Fibroblast of lung (primary cell): ENCODE results near the gene DHDH. TPM values are rescaled to one million over a fixed set of nuclear protein-coding genes. Genes with fewer than 3 reads are reported as not detected.

Experiments
- DNase-seq, 2 donors: peaks; one replicate each; pipeline versions ENCODE4 v3.0.0 to v3.0.0-alpha.2; 2010; ENCODE audit warnings: low read depth in 2 of 2
- H2AFZ ChIP-seq: 2 replicates; pipeline ENCODE4 v1.5.1; 2012; ENCODE audit warnings: low read length, control low read depth, inconsistent platforms
- H3K27ac ChIP-seq: 2 replicates; pipeline ENCODE4 v1.5.1; 2011; ENCODE audit warnings: low read length, control low read depth; ENCODE audit not compliant: insufficient read depth
- H3K27me3 ChIP-seq: 2 replicates; pipeline ENCODE4 v1.5.1; 2011; ENCODE audit warnings: mild to moderate bottlenecking, low read length; ENCODE audit not compliant: control insufficient read depth, insufficient read depth
- H3K36me3 ChIP-seq: 2 replicates; pipeline ENCODE4 v1.5.1; 2011; ENCODE audit warnings: low read length; ENCODE audit not compliant: control insufficient read depth, insufficient read depth
- H3K4me1 ChIP-seq: 2 replicates; pipeline ENCODE4 v1.5.1; 2011; ENCODE audit warnings: low read length; ENCODE audit not compliant: control insufficient read depth, insufficient read depth; ENCODE audit errors: extremely low read depth
- H3K4me2 ChIP-seq: 2 replicates; pipeline ENCODE4 v1.5.1; 2011; ENCODE audit warnings: low read length, control low read depth; ENCODE audit not compliant: insufficient read depth; ENCODE audit errors: extremely low read depth
- H3K4me3 ChIP-seq, 4 experiments: fragments of 200-600 bp in 1 of 4; sonication (generic) in 1 of 4; replicated peaks in 1 of 4; 2 replicates each; pipeline ENCODE4 v1.5.1; 2011 to 2016; ENCODE audit warnings: low read length in 4 of 4, low read depth in 3 of 4, mild to moderate bottlenecking in 3 of 4, control low read depth in 2 of 4, inconsistent platforms in 1 of 4, mixed read lengths in 1 of 4; ENCODE audit not compliant: insufficient read depth in 1 of 4; ENCODE audit errors: control extremely low read depth in 1 of 4
- H3K79me2 ChIP-seq: 2 replicates; pipeline ENCODE4 v1.5.1; 2012; ENCODE audit warnings: mild to moderate bottlenecking, low read length, inconsistent platforms; ENCODE audit not compliant: control insufficient read depth, insufficient read depth
- H3K9ac ChIP-seq: 2 replicates; pipeline ENCODE4 v1.5.1; 2011; ENCODE audit warnings: mild to moderate bottlenecking, low read length, control low read depth; ENCODE audit not compliant: insufficient read depth
- H3K9me3 ChIP-seq: 2 replicates; pipeline ENCODE4 v1.5.1; 2012; ENCODE audit warnings: low read depth, low read length; ENCODE audit not compliant: control insufficient read depth, insufficient read depth
- H4K20me1 ChIP-seq: 2 replicates; pipeline ENCODE4 v1.5.1; 2011; ENCODE audit warnings: low read length; ENCODE audit not compliant: control insufficient read depth, insufficient read depth; ENCODE audit errors: extremely low read depth
- EZH2 ChIP-seq: IDR thresholded peaks from 2 replicates; pipeline ENCODE4 v1.5.1; 2012; ENCODE audit warnings: low read length, control low read depth, mild to moderate bottlenecking; ENCODE audit errors: missing control alignments
- polyA plus RNA-seq, 2 donors: library from polyadenylated mRNA; depleted of rRNA in 1 of 2; stranded (reverse) in 1 of 2; unstranded in 1 of 2; fragments of >200 nt; gene quantifications; 2 replicates each; pipeline ENCODE4 v1.2.1, GENCODE V29; 2011 to 2012; ENCODE audit warnings: missing spikeins in 1 of 2
- total RNA-seq: library from RNA; depleted of rRNA; stranded (reverse); fragments of >200 nt; gene quantifications from 2 replicates; pipeline ENCODE4 v1.2.1, GENCODE V29; 2014
- TF ChIP-seq, protein P1 (sequence below), 2 donors: IDR thresholded peaks in 1 of 2; conservative IDR thresholded peaks in 1 of 2; 1 replicate in 1 of 2; 2 replicates in 1 of 2; pipeline ENCODE4 v1.5.1; 2011 to 2012; ENCODE audit warnings: low read length in 2 of 2, control low read depth in 1 of 2, inconsistent platforms in 1 of 2, low read depth in 1 of 2, mild to moderate bottlenecking in 1 of 2

Gene DHDH
- total and polyA plus RNA-seq, 2 donors (not counting 1 experiment from before 2014, with no cell fraction given): 0.08 to 0.17 TPM

DNA sequence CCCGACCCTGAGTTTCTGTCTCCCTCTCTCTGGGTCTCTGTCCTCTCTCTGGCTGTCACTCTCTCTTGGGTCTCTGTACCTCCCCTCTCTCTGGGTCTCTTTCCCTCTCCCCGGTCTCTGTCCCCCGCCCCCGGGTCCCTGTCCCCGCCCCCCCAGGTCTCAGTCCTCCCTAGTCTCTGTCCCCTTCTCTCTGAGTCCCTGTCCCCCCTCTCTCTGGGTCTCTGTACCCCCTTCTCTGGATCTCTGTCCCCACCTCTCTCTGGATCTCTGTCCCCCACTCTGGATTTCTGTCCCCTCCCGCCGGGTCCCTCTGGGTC, 29.3 kb downstream of the DHDH start:
- Histone ChIP-seq H3K27ac (no peak overlapping the region), H3K27me3 (no peaks in the 10 kb centered on the region), H3K4me3 (no peak overlapping the region), H3K9ac (no peak overlapping the region), H4K20me1 (peaks cover 6% of the 10 kb centered on the region), H3K4me1 (peaks cover 19% of the 10 kb centered on the region), H2AFZ (no peak overlapping the region), H3K36me3 (peaks cover 17% of the 10 kb centered on the region), H3K79me2 (peaks cover 22% of the 10 kb centered on the region), H3K9me3 (no peaks in the 10 kb centered on the region), H3K4me2 (no peak overlapping the region)
- TF ChIP-seq EZH2: no peak
- TF ChIP-seq, protein P1, sequence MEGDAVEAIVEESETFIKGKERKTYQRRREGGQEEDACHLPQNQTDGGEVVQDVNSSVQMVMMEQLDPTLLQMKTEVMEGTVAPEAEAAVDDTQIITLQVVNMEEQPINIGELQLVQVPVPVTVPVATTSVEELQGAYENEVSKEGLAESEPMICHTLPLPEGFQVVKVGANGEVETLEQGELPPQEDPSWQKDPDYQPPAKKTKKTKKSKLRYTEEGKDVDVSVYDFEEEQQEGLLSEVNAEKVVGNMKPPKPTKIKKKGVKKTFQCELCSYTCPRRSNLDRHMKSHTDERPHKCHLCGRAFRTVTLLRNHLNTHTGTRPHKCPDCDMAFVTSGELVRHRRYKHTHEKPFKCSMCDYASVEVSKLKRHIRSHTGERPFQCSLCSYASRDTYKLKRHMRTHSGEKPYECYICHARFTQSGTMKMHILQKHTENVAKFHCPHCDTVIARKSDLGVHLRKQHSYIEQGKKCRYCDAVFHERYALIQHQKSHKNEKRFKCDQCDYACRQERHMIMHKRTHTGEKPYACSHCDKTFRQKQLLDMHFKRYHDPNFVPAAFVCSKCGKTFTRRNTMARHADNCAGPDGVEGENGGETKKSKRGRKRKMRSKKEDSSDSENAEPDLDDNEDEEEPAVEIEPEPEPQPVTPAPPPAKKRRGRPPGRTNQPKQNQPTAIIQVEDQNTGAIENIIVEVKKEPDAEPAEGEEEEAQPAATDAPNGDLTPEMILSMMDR (conservative IDR thresholded peaks at IDR 0.05 in 1 of 2, IDR thresholded peaks at IDR 0.05 in 1 of 2; ENCODE audit: low read depth in 1 of 2, low read length in 2 of 2): no peak
- DNase-seq: no peak

- Histone ChIP-seq H3K4me3 (peak overlapping the region in 2 of 4 experiments; percentile 35 to 38), H3K9me3 (no peaks in the 10 kb centered on the region), H3K9ac (peak overlapping the region; percentile 35), H2AFZ (no peak overlapping the region), H3K27me3 (no peaks in the 10 kb centered on the region), H3K79me2 (peaks cover 19% of the 10 kb centered on the region), H3K36me3 (peaks cover 17% of the 10 kb centered on the region), H4K20me1 (peaks cover 6% of the 10 kb centered on the region), H3K4me2 (peak overlapping the region; percentile 75), H3K4me1 (peaks cover 19% of the 10 kb centered on the region), H3K27ac (peak overlapping the region; percentile 80)
- TF ChIP-seq, protein P1 (conservative IDR thresholded peaks at IDR 0.05 in 1 of 2, IDR thresholded peaks at IDR 0.05 in 1 of 2; ENCODE audit: low read depth in 1 of 2, low read length in 2 of 2): no peak
- TF ChIP-seq EZH2: no peak
- peak; percentile 70 to 75 for DNase-seq
These were observed 30.1 kb downstream of the DHDH start for GRCh38 chr19:48963371-48964204.

DNA sequence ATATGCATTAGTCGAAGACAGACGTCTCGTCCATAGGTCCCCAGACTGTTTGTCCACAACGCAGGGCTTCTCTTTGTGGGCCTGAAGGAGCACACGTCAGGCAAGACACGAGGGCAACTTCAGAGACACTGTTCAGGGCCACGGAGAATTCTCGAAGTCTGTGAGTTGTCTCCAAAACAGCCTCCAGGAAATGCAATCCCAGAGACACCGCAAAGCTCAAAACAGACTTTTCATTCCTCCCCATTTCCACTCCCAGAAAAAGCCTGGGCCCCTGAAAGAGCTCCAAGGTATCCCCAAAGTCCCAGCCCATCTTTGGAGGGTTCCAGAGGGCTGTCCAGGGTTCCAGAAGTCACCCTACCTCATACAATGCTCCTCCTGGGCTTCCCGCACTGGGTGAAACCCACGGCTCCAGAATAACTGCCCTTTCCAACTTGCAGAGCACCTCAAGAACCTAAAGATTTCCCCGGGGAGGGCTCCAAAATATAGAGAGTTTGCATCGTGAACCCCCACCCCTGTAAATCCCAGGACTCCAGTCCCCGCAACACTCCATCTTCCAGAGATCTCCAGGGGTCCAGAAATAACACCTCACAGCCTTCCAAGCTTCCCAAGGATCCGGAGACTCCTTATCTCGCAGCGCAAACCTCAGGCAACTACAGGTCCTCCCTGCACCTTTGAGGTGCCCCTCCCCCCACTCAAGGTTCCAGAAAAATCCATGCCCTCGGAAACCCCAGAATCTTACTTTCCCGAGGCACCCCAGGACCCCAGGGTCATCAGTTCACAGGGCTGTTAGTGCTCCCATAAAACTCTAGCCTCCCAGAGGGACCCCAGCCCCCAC, 30.9 kb downstream of the DHDH start:
- H3K4me3 ChIP-seq: peak overlapping the region in 2 of 4 experiments; percentile 35 to 38
- peak; percentile 43 to 61 for DNase-seq
- no peak for TF ChIP-seq EZH2
- TF ChIP-seq, protein P1 (conservative IDR thresholded peaks at IDR 0.05 in 1 of 2, IDR thresholded peaks at IDR 0.05 in 1 of 2; ENCODE audit: low read depth in 1 of 2, low read length in 2 of 2): no peak
- H4K20me1 ChIP-seq: peaks cover 6% of the 10 kb centered on the region
- no peak overlapping the region for H2AFZ ChIP-seq
- H3K4me2 ChIP-seq: peak overlapping the region; percentile 75
- no peaks in the 10 kb centered on the region for H3K27me3 ChIP-seq
- H3K36me3 ChIP-seq: peaks cover 22% of the 10 kb centered on the region
- peaks cover 19% of the 10 kb centered on the region for H3K79me2 ChIP-seq
- H3K9me3 ChIP-seq: no peaks in the 10 kb centered on the region
- peak overlapping the region; percentile 80 for H3K27ac ChIP-seq
- H3K4me1 ChIP-seq: peaks cover 19% of the 10 kb centered on the region
- peak overlapping the region; percentile 3 for H3K9ac ChIP-seq
